ENCODE data around the gene EFNA4. TPM values are rescaled to one million over a fixed set of nuclear protein-coding genes. Genes with fewer than 3 reads are reported as not detected.

The EFNA4 gene
- total and polyA plus RNA-seq, 4 donors = 1.8 to 4.7 (median 3.3) TPM

GRCh38 chr1:155085504-155086127 is 22.1 kb downstream of the EFNA4 start:
- H3K4me1 ChIP-seq (ENCODE audit: control insufficient read depth in 4 of 4, insufficient read depth in 4 of 4, low read length in 3 of 4) = peaks cover 13 to 40% (median 27%) of the 10 kb centered on the region in 4 donors

GRCh38 chr1:155086128-155086741 is 22.7 kb downstream of the EFNA4 start:
- Histone ChIP-seq H3K27ac (ENCODE audit: low read depth in 1 of 2, low read length in 2 of 2) (no peak overlapping the region), H3K36me3 (ENCODE audit: control insufficient read depth in 4 of 4, insufficient read depth in 3 of 4, low read depth in 1 of 4, low read length in 3 of 4) (no peaks in the 10 kb centered on the region), H3K9ac (ENCODE audit: low read depth in 1 of 2, low read length in 2 of 2) (no peak overlapping the region), H3K9me3 (ENCODE audit: control insufficient read depth in 4 of 4, low read length in 3 of 4) (no peaks in the 10 kb centered on the region), H3K27me3 (ENCODE audit: control insufficient read depth in 4 of 4, insufficient read depth in 4 of 4, low read length in 3 of 4) (peaks cover 0 to 17% (median 7%) of the 10 kb centered on the region in 4 donors), H3K4me1 (ENCODE audit: control insufficient read depth in 4 of 4, insufficient read depth in 4 of 4, low read length in 3 of 4) (peaks cover 8 to 39% (median 26%) of the 10 kb centered on the region in 4 donors), H3K4me3 (ENCODE audit: low read depth in 1 of 3, low read length in 3 of 3) (peak overlapping the region in 1 of 3 donors; percentile 68)
- 20% methylated on average over 24 of the region's 24 CpGs for WGBS
- TF ChIP-seq TAF1 (conservative IDR thresholded peaks at IDR 0.05) (no peak), REST (IDR thresholded peaks at IDR 0.05) (no peak), MAX (IDR thresholded peaks at IDR 0.05) (no peak), HNF4G (IDR thresholded peaks at IDR 0.05) (no peak), ZBTB33 (IDR thresholded peaks at IDR 0.05) (no peak), RAD21 (IDR thresholded peaks at IDR 0.05) (peak; percentile 31 to 71), SP1 (IDR thresholded peaks at IDR 0.05) (no peak), YY1 (IDR thresholded peaks at IDR 0.05) (no peak), HNF4A (conservative IDR thresholded peaks at IDR 0.05) (no peak), GABPA (IDR thresholded peaks at IDR 0.05 in 1 of 2, conservative IDR thresholded peaks at IDR 0.05 in 1 of 2) (no peak), CTCF (IDR thresholded peaks at IDR 0.05; ENCODE audit: low read depth, low read length, missing input control) (peak; percentile 95), RXRA (IDR thresholded peaks at IDR 0.05) (no peak), NR2F2 (IDR thresholded peaks at IDR 0.05) (no peak)
- peak; percentile 91 for DNase-seq (ENCODE audit: low spot score)

More at GRCh38 chr1:155085504-155086127, 22.1 kb downstream of the EFNA4 start:
- Histone ChIP-seq H3K27me3 (ENCODE audit: control insufficient read depth in 4 of 4, insufficient read depth in 4 of 4, low read length in 3 of 4) (peaks cover 0 to 21% (median 8%) of the 10 kb centered on the region in 4 donors), H3K9me3 (ENCODE audit: control insufficient read depth in 4 of 4, low read length in 3 of 4) (no peaks in the 10 kb centered on the region), H3K36me3 (ENCODE audit: control insufficient read depth in 4 of 4, insufficient read depth in 3 of 4, low read depth in 1 of 4, low read length in 3 of 4) (no peaks in the 10 kb centered on the region), H3K4me3 (ENCODE audit: low read depth in 1 of 3, low read length in 3 of 3) (peak overlapping the region; percentile 5 to 68 (median 21)), H3K27ac (ENCODE audit: low read depth in 1 of 2, low read length in 2 of 2) (peak overlapping the region; percentile 79 to 93), H3K9ac (ENCODE audit: low read depth in 1 of 2, low read length in 2 of 2) (peak overlapping the region; percentile 0 to 5)
- 2% methylated on average over 32 of the region's 32 CpGs for WGBS
- TF ChIP-seq GABPA (IDR thresholded peaks at IDR 0.05 in 1 of 2, conservative IDR thresholded peaks at IDR 0.05 in 1 of 2) (no peak), YY1 (IDR thresholded peaks at IDR 0.05) (peak; percentile 4)
- peak; percentile 68 for DNase-seq (ENCODE audit: low spot score)

All from liver (tissue), 9 donors.